ENCODE results near the gene DPY19L1. TPM values are rescaled to one million over a fixed set of nuclear protein-coding genes. Genes with fewer than 3 reads are reported as not detected.
"Not testable (repeated sequence)": the region's sequence is repeated elsewhere in the genome, so short reads cannot be mapped to it uniquely, and the experiment has no call there.

Gene DPY19L1
- total RNA-seq, 1 donor from 2014 or later: 25.7 TPM

GRCh38 chr7:34935735-34936165 is 101.5 kb downstream of the DPY19L1 start:
- DNase-seq (ENCODE audit: low spot score in 2 of 2); FAIRE-seq: not testable (repeated sequence)

- FAIRE-seq (no peak), DNase-seq (ENCODE audit: low spot score in 2 of 2) (no peak)
Observed at GRCh38 chr7:34931739-34932138, 105.5 kb downstream of the DPY19L1 start.

GRCh38 chr7:34929783-34930182 is 107.5 kb downstream of the DPY19L1 start:
- DNase-seq (ENCODE audit: low spot score in 2 of 2); FAIRE-seq: not testable (repeated sequence)

- DNase-seq (ENCODE audit: low spot score in 2 of 2) (no peak), FAIRE-seq (no peak)
Observed at GRCh38 chr7:34928560-34928959, 108.7 kb downstream of the DPY19L1 start.

GRCh38 chr7:34928052-34928451 is 109.2 kb downstream of the DPY19L1 start:
- no peak for DNase-seq (ENCODE audit: low spot score in 2 of 2)
- FAIRE-seq: no peak

GRCh38 chr7:34920470-34920869 is 116.8 kb downstream of the DPY19L1 start:
- not testable (repeated sequence) for DNase-seq (ENCODE audit: low spot score in 2 of 2); FAIRE-seq

- not testable (repeated sequence) for FAIRE-seq; DNase-seq (ENCODE audit: low spot score in 2 of 2)
Observed at GRCh38 chr7:34919038-34919437, 118.2 kb downstream of the DPY19L1 start.

- FAIRE-seq; DNase-seq (ENCODE audit: low spot score in 2 of 2): not testable (repeated sequence)
Observed at GRCh38 chr7:34918198-34918861, 119.0 kb downstream of the DPY19L1 start.

GRCh38 chr7:34917515-34917914 is 119.8 kb downstream of the DPY19L1 start:
- not testable (repeated sequence) for DNase-seq (ENCODE audit: low spot score in 2 of 2)

GRCh38 chr7:34916267-34916666 is 121.0 kb downstream of the DPY19L1 start:
- DNase-seq (ENCODE audit: low spot score in 2 of 2) (no peak), FAIRE-seq (no peak)

More at GRCh38 chr7:34917515-34917914, 119.8 kb downstream of the DPY19L1 start:
- FAIRE-seq: not testable (repeated sequence)

GRCh38 chr7:34912236-34912635 is 125.0 kb downstream of the DPY19L1 start:
- DNase-seq (ENCODE audit: low spot score in 2 of 2) (no peak), FAIRE-seq (no peak)

- DNase-seq (ENCODE audit: low spot score in 2 of 2); FAIRE-seq: not testable (repeated sequence)
Observed at GRCh38 chr7:34906266-34906850, 130.9 kb downstream of the DPY19L1 start.

GRCh38 chr7:34904987-34905386 is 132.3 kb downstream of the DPY19L1 start:
- FAIRE-seq: no peak

GRCh38 chr7:34903921-34904320 is 133.4 kb downstream of the DPY19L1 start:
- DNase-seq (ENCODE audit: low spot score in 2 of 2); FAIRE-seq: not testable (repeated sequence)

More at GRCh38 chr7:34904987-34905386, 132.3 kb downstream of the DPY19L1 start:
- DNase-seq (ENCODE audit: low spot score in 2 of 2): no peak

- FAIRE-seq: no peak
- DNase-seq (ENCODE audit: low spot score in 2 of 2): no peak
Observed at GRCh38 chr7:34902182-34902581, 135.1 kb downstream of the DPY19L1 start.

- DNase-seq (ENCODE audit: low spot score in 2 of 2) (no peak), FAIRE-seq (no peak)
Observed at GRCh38 chr7:34900891-34901513, 136.3 kb downstream of the DPY19L1 start.

- FAIRE-seq: no peak
Observed at GRCh38 chr7:34895202-34895601, 142.1 kb downstream of the DPY19L1 start.

GRCh38 chr7:34889951-34890350 is 147.3 kb downstream of the DPY19L1 start:
- DNase-seq (ENCODE audit: low spot score in 2 of 2) (no peak), FAIRE-seq (no peak)

More at GRCh38 chr7:34895202-34895601, 142.1 kb downstream of the DPY19L1 start:
- DNase-seq (ENCODE audit: low spot score in 2 of 2): no peak

- FAIRE-seq (no peak), DNase-seq (ENCODE audit: low spot score in 2 of 2) (no peak)
Observed at GRCh38 chr7:34886856-34887255, 150.4 kb downstream of the DPY19L1 start.

GRCh38 chr7:34883855-34884254 is 153.4 kb downstream of the DPY19L1 start:
- FAIRE-seq; DNase-seq (ENCODE audit: low spot score in 2 of 2): not testable (repeated sequence)

GRCh38 chr7:34879871-34880270 is 157.4 kb downstream of the DPY19L1 start:
- DNase-seq (ENCODE audit: low spot score in 2 of 2) (no peak), FAIRE-seq (no peak)

All from frontal cortex (tissue), 4 donors.